Muscle layer of duodenum (tissue), 2 donors: ENCODE measurements around the gene PTGIS.

Source experiments
- H3K27ac ChIP-seq: one replicate; pipeline ENCODE4 v1.7.0; 2013; ENCODE audit warnings: mild to moderate bottlenecking, low read length
- H3K27me3 ChIP-seq: one replicate; pipeline ENCODE4 v1.7.0; 2013; ENCODE audit warnings: low read depth, mild to moderate bottlenecking, control low read depth, low read length
- H3K36me3 ChIP-seq, 2 donors: one replicate each; pipeline ENCODE4 v1.7.0; 2013; ENCODE audit warnings: low read length in 2 of 2, control low read depth in 1 of 2, mild to moderate bottlenecking in 1 of 2; ENCODE audit not compliant: insufficient read depth in 2 of 2, control insufficient read depth in 1 of 2
- H3K4me1 ChIP-seq, 2 donors: one replicate each; pipeline ENCODE4 v1.7.0; 2013; ENCODE audit warnings: low read length in 2 of 2, mild to moderate bottlenecking in 2 of 2, control low read depth in 1 of 2, moderate library complexity in 1 of 2; ENCODE audit not compliant: insufficient read depth in 2 of 2, control insufficient read depth in 1 of 2
- H3K4me3 ChIP-seq, 2 donors: one replicate each; pipeline ENCODE4 v1.7.0; 2013; ENCODE audit warnings: low read length in 2 of 2, low read depth in 1 of 2, mild to moderate bottlenecking in 1 of 2
- H3K9me3 ChIP-seq, 2 donors: one replicate each; pipeline ENCODE4 v1.7.0; 2013; ENCODE audit warnings: low read length in 2 of 2, control low read depth in 1 of 2, mild to moderate bottlenecking in 1 of 2; ENCODE audit not compliant: control insufficient read depth in 1 of 2
- donor health status: healthy.

PTGIS gene

DNA sequence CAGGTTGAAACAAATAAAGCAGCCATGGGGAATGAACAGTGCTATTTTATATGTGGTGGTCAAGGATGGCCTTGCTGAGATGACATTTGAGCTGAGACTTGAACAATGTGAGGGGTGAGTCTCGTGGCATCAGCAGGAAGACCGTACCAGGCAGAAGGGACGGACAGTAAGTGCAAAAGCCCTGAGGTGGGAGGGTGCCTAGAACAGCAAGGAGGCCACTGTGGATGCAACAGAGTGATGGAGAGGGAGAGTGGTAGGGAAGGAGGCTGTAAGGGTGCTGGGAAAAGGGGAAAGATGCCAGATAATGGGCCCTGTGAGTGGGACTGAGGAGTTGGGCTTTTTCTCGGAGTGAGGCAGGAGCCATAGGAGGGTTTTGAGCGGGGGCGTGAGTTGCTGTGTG lies 97.0 kb downstream of the PTGIS start:
- no peak overlapping the region for H3K4me3 ChIP-seq
- peaks cover 0 to 2% of the 10 kb centered on the region in 2 donors for H3K4me1 ChIP-seq
- no peaks in the 10 kb centered on the region for H3K27me3 ChIP-seq
- no peak overlapping the region for H3K27ac ChIP-seq
- no peaks in the 10 kb centered on the region for H3K36me3 ChIP-seq
- no peaks in the 10 kb centered on the region for H3K9me3 ChIP-seq

DNA sequence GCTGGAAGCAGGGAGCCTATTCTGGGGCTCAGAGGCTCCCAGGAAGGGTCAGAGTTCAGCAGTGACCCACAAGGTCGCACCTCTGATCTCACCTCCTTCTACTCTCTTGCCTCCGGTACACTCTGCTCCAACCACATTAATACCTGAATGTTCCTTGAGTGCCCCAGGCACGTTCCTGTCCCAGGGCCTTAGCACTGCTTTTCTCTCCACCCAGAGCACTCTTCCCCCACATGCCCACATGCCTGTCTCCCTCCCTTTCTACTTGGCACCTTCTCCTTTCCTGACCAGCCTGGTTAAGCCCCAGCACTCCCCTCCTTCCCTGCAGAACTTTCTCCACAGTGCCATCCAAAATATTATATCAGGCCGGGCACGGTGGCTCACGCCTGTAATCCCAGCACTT lies 98.9 kb downstream of the PTGIS start:
- H3K36me3 ChIP-seq = no peaks in the 10 kb centered on the region
- H3K27ac ChIP-seq = no peak overlapping the region
- no peaks in the 10 kb centered on the region for H3K27me3 ChIP-seq
- no peaks in the 10 kb centered on the region for H3K9me3 ChIP-seq
- no peak overlapping the region for H3K4me3 ChIP-seq
- peaks cover 0 to 2% of the 10 kb centered on the region in 2 donors for H3K4me1 ChIP-seq

DNA sequence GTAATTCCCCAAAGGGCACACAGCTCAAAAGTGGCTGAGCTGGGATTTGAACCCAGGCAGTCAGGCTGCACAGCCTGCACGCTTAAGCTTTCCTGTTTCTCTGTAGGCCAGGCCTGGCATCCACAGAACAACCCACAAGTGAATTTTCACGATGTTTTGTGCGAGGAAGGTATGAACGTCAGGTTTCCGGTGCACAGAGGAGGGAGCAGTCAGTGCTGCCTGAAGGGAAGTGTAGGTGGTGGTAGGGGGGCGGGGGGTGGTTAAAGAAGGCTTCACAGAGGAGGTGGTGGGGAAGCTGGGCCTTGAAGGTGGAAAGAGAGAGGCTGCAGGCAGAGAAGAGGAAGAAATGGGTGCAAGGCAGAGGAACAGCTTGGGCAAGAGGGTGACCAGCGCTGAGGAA lies 99.5 kb downstream of the PTGIS start:
- Histone ChIP-seq H3K36me3 (no peaks in the 10 kb centered on the region), H3K9me3 (no peaks in the 10 kb centered on the region), H3K4me1 (peaks cover 0 to 2% of the 10 kb centered on the region in 2 donors), H3K27me3 (no peaks in the 10 kb centered on the region), H3K4me3 (no peak overlapping the region), H3K27ac (no peak overlapping the region)

DNA sequence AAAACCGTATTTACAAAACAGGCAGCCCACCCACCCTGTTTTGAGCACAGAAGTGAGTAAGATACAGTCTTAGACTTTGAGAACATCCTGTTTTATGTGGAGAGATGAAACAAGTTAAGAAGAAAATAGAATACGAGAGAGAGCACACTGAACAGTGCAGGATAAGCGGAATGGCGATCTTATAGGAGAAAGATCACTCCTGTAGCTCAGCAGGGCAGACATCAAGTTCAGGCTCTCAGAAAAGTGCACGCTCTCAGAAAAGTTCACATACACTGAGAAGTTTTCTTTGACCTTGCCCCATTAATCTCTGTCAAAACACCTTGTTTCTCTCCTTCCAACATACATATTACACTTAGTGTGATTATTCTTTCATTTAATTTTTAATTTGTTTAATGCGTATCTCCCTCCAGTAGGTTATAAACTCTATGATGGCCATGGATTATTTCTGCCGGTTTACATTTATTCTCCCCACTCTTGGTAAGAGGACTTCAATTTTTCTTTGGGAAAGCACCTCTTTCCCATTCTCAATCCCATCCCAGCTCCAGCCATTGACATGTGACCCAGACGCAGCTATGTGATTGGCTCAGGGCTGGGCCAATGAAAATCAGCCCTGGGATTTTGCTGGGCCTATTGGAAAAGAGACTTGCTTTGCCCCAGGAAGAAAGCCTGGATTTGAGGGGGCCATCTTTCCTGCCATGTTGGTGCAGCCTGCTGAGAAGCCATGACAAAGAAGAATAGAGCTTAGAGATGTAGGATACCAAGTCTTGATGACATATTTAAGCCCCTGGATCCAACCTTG lies 101.6 kb downstream of the PTGIS start:
- no peaks in the 10 kb centered on the region for H3K36me3 ChIP-seq
- no peaks in the 10 kb centered on the region for H3K27me3 ChIP-seq
- H3K9me3 ChIP-seq = no peaks in the 10 kb centered on the region
- H3K27ac ChIP-seq = no peak overlapping the region
- no peak overlapping the region for H3K4me3 ChIP-seq
- peaks cover 0 to 7% of the 10 kb centered on the region in 2 donors for H3K4me1 ChIP-seq

DNA sequence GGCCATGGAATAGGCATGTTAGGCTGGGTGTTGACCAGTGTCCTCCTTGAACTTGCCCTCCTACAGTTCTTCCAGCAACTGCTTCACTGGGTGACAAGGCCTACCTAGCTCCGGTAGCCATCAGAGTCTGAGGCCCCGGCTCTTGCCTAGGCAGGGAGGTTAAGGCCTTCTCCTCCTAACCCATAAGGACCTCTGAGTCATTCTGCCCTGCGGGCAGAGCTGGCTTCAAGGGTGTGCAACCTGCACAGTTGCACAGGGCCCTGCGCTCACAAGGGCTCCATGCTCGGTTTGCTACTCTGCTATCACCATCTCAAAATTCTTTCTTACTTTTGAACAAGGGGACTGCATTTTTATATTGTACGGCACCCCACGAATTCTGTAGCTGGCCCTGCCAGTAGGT lies 103.4 kb downstream of the PTGIS start:
- no peaks in the 10 kb centered on the region for H3K27me3 ChIP-seq
- H3K4me3 ChIP-seq = no peak overlapping the region
- H3K4me1 ChIP-seq = peaks cover 0 to 13% of the 10 kb centered on the region in 2 donors
- no peaks in the 10 kb centered on the region for H3K36me3 ChIP-seq
- no peak overlapping the region for H3K27ac ChIP-seq
- no peaks in the 10 kb centered on the region for H3K9me3 ChIP-seq

DNA sequence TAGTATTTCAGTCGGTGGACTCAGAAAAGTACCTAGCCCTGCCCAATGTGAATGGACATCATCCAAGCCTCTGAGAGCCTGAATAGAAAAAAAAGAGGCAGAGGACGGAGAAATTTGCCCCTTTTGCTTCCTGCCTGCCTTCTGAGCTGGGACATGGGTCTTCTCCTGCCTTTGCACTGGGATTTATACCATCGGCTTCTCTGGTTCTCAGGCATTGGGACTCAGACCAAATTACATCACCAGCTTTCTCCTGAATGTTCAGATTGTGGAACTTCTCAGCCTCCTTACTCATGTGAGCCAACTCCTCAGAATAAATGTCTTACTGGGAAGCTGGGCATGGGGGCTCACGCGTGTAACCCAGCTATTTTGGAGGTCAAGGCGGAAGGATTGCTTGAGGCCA lies 105.3 kb downstream of the PTGIS start:
- H3K4me3 ChIP-seq = no peak overlapping the region
- no peaks in the 10 kb centered on the region for H3K27me3 ChIP-seq
- no peak overlapping the region for H3K27ac ChIP-seq
- H3K9me3 ChIP-seq = no peaks in the 10 kb centered on the region
- peaks cover 0 to 13% of the 10 kb centered on the region in 2 donors for H3K4me1 ChIP-seq
- no peaks in the 10 kb centered on the region for H3K36me3 ChIP-seq

DNA sequence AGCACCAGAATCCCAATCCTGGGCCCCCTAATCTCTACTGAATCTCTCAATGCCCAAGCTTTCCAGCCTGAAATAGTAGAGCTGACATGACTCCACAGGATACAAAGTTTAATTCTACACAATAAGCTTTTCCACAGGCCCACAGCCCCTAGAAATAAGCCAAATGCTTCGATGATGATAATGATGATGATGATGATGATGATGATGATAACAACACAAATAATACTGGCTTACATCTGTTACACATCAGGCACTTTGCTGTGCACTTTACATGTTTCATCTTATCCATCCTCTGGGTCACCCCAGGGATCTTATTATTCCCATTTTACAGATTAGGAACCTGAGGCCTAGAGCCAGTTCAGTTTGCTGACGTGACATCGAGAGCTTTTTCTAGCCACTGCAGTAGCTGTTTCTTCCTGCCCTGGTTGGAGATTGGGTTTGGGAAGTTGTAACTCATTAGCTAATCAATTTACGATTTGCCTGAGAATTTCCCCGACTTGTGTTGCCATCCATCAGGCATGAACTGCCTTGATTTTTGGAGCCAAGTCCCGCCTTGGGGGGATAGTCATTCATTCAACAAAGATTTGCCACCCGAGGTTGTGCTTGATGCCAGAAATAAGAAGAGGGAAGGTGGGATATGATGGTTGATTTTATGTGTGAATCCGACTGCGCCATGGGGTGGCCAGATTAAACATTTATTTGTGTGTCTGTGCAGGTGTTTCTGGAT lies 105.9 kb downstream of the PTGIS start:
- H3K9me3 ChIP-seq = no peaks in the 10 kb centered on the region
- no peaks in the 10 kb centered on the region for H3K36me3 ChIP-seq
- no peaks in the 10 kb centered on the region for H3K27me3 ChIP-seq
- peaks cover 0 to 13% of the 10 kb centered on the region in 2 donors for H3K4me1 ChIP-seq
- no peak overlapping the region for H3K27ac ChIP-seq
- H3K4me3 ChIP-seq = no peak overlapping the region

DNA sequence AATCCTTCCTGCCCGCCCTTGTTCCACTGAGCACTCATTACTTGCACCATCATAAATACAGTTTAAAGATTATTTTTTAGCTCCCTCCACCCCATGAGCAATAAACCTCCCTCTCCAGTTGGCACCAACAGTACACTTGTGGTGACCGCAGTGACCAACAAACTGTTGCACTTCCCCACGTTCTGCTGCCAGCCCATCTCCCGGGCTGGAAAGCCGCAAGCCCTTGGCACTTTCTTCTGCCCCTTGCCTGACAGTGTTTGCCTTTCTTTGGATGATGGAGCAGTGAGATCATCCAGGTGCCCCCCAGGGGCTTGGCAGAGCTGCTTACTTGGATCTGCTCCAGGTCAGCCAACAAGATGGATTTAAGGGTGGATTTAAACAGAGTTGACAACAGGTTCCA lies 107.0 kb downstream of the PTGIS start:
- H3K4me3 ChIP-seq = no peak overlapping the region
- no peak overlapping the region for H3K27ac ChIP-seq
- no peaks in the 10 kb centered on the region for H3K36me3 ChIP-seq
- H3K9me3 ChIP-seq = no peaks in the 10 kb centered on the region
- peaks cover 0 to 13% of the 10 kb centered on the region in 2 donors for H3K4me1 ChIP-seq
- H3K27me3 ChIP-seq = no peaks in the 10 kb centered on the region

DNA sequence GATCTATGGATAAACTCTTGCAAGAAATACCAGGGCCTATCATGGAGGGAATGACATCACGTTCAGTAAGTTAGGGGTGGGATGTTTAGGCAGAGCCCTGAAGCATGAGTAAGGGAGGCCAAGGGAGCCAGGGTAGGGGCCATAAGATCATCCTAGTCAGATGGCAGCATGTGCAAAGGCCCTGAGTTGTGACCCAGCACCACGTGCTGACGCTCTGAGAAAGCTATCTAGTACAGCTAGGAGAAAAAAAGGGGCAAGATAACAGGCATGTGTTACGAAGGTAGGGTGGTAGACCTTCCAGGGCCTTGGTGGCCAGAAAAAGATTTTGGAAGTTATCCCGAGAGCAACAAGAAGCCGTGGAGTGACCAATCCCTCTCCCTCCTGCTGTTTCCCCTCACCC lies 107.8 kb downstream of the PTGIS start:
- Histone ChIP-seq H3K27me3 (no peaks in the 10 kb centered on the region), H3K27ac (no peak overlapping the region), H3K36me3 (no peaks in the 10 kb centered on the region), H3K9me3 (no peaks in the 10 kb centered on the region), H3K4me1 (peaks cover 0 to 13% of the 10 kb centered on the region in 2 donors), H3K4me3 (no peak overlapping the region)

DNA sequence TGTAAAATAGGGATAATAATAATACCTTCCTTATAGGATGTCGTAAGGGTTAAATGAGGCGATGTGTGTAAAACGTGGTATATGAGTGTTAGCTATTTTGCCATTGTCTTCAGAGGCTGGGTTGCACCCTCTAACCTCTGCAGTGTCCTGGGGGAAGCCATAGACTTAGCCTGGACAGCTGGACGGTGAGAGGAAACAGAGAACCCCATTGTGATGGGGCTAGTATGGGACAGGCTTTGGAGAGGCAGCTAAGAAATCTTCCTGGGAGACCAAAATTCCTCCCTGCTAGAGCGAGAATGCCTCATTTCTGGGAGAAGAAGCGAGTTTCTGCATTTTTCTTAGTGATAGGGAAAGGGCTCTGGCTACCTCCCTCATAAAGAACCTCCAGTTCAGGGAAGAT lies 108.3 kb downstream of the PTGIS start:
- Histone ChIP-seq H3K27me3 (no peaks in the 10 kb centered on the region), H3K9me3 (no peaks in the 10 kb centered on the region), H3K4me3 (no peak overlapping the region), H3K4me1 (peaks cover 0 to 13% of the 10 kb centered on the region in 2 donors), H3K36me3 (no peaks in the 10 kb centered on the region), H3K27ac (no peak overlapping the region)

DNA sequence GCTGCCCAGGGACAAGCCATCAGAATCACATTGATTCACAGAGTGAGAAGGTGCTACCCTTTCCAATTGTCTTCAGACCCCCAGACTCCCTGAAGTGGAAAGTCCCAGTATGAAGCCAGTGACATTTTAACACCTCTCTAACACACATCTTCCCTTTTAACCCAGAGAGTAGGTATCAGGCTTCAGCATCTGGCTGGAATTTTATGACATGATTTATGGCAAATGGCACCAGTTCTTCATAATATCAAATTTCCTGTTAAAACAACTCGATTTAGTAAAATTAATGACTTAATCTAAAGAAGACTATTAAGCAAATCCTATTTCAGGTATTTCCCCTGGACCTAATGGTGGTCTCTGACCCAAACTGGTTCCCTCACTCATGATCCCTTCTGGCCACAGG lies 110.5 kb downstream of the PTGIS start:
- Histone ChIP-seq H3K36me3 (no peaks in the 10 kb centered on the region), H3K4me1 (peaks cover 0 to 6% of the 10 kb centered on the region in 2 donors), H3K27me3 (no peaks in the 10 kb centered on the region), H3K9me3 (no peaks in the 10 kb centered on the region), H3K4me3 (no peak overlapping the region), H3K27ac (no peak overlapping the region)
